Measurements from ENCODE around the gene CTNNA1. TPM values are rescaled to one million over a fixed set of nuclear protein-coding genes. Genes with fewer than 3 reads are reported as not detected.

CTNNA1 gene
- total RNA-seq, 4 donors from 2014 or later, result 251 to 326 (median 274) TPM

GRCh38 chr5:138944527-138945322, 191.5 kb downstream of the CTNNA1 start:
- ATAC-seq (ENCODE audit: low FRiP score), result peak; percentile 16
- TF ChIP-seq, protein P1, sequence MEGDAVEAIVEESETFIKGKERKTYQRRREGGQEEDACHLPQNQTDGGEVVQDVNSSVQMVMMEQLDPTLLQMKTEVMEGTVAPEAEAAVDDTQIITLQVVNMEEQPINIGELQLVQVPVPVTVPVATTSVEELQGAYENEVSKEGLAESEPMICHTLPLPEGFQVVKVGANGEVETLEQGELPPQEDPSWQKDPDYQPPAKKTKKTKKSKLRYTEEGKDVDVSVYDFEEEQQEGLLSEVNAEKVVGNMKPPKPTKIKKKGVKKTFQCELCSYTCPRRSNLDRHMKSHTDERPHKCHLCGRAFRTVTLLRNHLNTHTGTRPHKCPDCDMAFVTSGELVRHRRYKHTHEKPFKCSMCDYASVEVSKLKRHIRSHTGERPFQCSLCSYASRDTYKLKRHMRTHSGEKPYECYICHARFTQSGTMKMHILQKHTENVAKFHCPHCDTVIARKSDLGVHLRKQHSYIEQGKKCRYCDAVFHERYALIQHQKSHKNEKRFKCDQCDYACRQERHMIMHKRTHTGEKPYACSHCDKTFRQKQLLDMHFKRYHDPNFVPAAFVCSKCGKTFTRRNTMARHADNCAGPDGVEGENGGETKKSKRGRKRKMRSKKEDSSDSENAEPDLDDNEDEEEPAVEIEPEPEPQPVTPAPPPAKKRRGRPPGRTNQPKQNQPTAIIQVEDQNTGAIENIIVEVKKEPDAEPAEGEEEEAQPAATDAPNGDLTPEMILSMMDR (IDR thresholded peaks at IDR 0.05), result no peak
- no peak for DNase-seq (ENCODE audit: low spot score)

GRCh38 chr5:138945421-138946240, 192.4 kb downstream of the CTNNA1 start:
- ATAC-seq (ENCODE audit: low FRiP score) (no peak), DNase-seq (ENCODE audit: low spot score) (no peak)

DNA sequence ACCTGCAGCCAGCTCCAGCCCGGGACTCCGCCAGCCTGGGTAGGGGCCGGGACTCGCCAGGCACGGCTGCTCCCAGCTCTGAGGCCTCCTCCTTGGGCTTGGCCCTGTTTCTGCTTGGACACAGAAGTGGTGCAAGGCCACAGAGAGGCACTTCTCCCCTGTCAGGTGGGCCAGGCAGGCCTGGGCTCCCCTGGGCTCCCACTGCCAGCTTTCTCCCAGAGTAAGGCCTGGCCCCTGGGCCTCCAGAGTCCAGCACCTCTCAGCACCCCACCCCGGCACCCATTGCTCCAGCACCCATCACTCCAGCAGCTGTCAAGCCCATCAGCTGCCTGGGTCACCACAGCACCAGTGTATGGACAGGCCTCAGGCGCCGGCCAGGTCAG, 193.0 kb downstream of the CTNNA1 start:
- no peak for DNase-seq (ENCODE audit: low spot score)
- TF ChIP-seq, protein P1 (IDR thresholded peaks at IDR 0.05), result no peak

More at GRCh38 chr5:138945421-138946240, 192.4 kb downstream of the CTNNA1 start:
- TF ChIP-seq, protein P1 (IDR thresholded peaks at IDR 0.05), result no peak

GRCh38 chr5:138946831-138947560, 193.8 kb downstream of the CTNNA1 start:
- DNase-seq (ENCODE audit: low spot score), result no peak
- TF ChIP-seq, protein P1 (IDR thresholded peaks at IDR 0.05), result no peak
- no peak for ATAC-seq (ENCODE audit: low FRiP score)

More for the DNA sequence above, 193.0 kb downstream of the CTNNA1 start:
- ATAC-seq (ENCODE audit: low FRiP score), result no peak

DNA sequence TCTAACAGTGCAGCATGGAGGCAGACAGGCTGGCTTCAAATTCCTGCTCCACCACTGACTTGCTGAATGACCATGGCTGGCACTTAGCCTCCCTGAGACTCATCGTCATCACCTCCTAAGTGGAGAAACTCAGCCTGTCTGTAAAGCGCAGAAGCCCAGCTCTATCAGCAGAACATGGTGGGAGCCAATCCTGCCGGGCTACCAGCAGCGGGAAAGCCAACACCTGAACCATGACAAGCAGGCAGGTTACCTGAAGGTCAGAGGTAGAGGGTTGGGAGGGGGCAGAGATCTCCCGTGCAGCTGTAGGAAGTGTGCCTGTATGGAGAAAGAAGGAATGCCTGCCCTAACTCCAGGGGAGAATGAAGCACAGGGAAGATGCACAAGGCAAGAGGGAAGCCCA, 194.6 kb downstream of the CTNNA1 start:
- DNase-seq (ENCODE audit: low spot score) (no peak), ATAC-seq (ENCODE audit: low FRiP score) (no peak)
- TF ChIP-seq, protein P1 (IDR thresholded peaks at IDR 0.05), result no peak

DNA sequence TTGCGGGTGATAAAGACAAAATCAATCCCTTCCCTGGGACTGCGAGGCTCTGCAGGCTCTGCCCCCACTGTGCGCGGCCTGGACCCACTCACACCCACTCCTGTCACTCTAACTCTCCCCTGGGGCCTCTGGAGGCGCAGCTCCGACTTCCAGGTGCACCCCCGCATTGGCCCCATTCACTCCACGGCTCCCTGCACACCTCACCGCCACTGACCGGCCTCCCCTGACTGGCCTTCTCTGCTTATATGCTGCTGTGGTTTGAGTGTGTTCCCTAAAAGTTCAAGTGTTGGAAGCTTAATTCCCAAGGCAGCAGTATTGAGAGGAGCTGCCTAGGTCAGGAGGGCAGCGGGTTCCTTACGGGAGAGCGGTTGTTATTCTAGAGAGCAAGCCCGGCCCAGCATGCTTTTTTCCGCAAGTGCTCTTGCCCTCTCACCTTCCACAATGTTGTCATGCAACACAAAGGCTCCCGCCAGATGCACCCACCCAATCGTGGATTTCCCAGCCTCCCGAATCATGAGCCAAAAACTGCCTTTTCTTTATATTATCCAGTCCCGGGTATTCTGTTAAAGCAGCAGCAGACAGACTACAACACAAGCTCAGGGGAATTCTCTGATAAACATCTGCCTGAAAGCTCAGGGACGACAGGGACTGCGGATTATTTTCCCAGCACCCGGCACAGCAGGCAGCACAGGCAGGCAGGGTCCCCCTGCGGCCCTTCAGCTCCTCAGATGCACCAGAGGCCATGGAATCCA, 195.4 kb downstream of the CTNNA1 start:
- ATAC-seq (ENCODE audit: low FRiP score) (no peak), DNase-seq (ENCODE audit: low spot score) (no peak)
- TF ChIP-seq, protein P1 (IDR thresholded peaks at IDR 0.05), result no peak
